CD14-positive monocyte (primary cell): ENCODE results near the gene ERC1. TPM values are rescaled to one million over a fixed set of nuclear protein-coding genes. Genes with fewer than 3 reads are reported as not detected.

Experiments
- DNase-seq, 3 donors: peaks; one replicate each; pipeline ENCODE4 v3.0.0-alpha.2; 2011 to 2022
- H2AFZ ChIP-seq: 2 replicates; pipeline ENCODE4 v1.6.0; 2012; ENCODE audit warnings: mild to moderate bottlenecking, low read depth, low read length, inconsistent platforms; ENCODE audit not compliant: insufficient read depth, poor library complexity, severe bottlenecking
- H3K27ac ChIP-seq, 2 donors: 1 replicate in 1 of 2; 2 replicates in 1 of 2; pipeline ENCODE4 v1.5.1; 2012 to 2013; ENCODE audit warnings: low read length in 2 of 2, control low read depth in 1 of 2, inconsistent platforms in 1 of 2, low read depth in 1 of 2, mild to moderate bottlenecking in 1 of 2
- H3K27me3 ChIP-seq, 2 donors: one replicate each; pipeline versions ENCODE4 v1.6.0 to v1.6.1; 2011 to 2013; ENCODE audit warnings: low read length in 2 of 2; ENCODE audit not compliant: control insufficient read depth in 2 of 2, insufficient read depth in 2 of 2
- H3K36me3 ChIP-seq, 2 donors: replicated peaks in 1 of 2; 1 replicate in 1 of 2; 2 replicates in 1 of 2; pipeline versions ENCODE4 v1.5.1 to v1.6.1; 2012 to 2013; ENCODE audit warnings: low read length in 2 of 2, control low read depth in 1 of 2, inconsistent platforms in 1 of 2, mild to moderate bottlenecking in 1 of 2; ENCODE audit not compliant: insufficient read depth in 2 of 2, control insufficient read depth in 1 of 2
- H3K4me1 ChIP-seq, 2 donors: 1 replicate in 1 of 2; 2 replicates in 1 of 2; pipeline versions ENCODE4 v1.5.1 to v1.6.1; 2012 to 2013; ENCODE audit warnings: low read length in 2 of 2, control low read depth in 1 of 2, inconsistent platforms in 1 of 2, mild to moderate bottlenecking in 1 of 2, moderate library complexity in 1 of 2; ENCODE audit not compliant: insufficient read depth in 2 of 2, control insufficient read depth in 1 of 2
- H3K4me2 ChIP-seq: replicated peaks from 2 replicates; pipeline ENCODE3; 2012; ENCODE audit warnings: low read length, moderate library complexity, mild to moderate bottlenecking; ENCODE audit not compliant: poor library complexity, severe bottlenecking; ENCODE audit errors: extremely low read depth
- H3K4me3 ChIP-seq, 3 experiments: fragments of 200-600 bp in 1 of 3; sonication (generic) in 1 of 3; replicated peaks in 1 of 3; 1 replicate in 2 of 3; 2 replicates in 1 of 3; pipeline ENCODE4 v1.5.1; 2011 to 2013; ENCODE audit warnings: low read length in 3 of 3, mild to moderate bottlenecking in 3 of 3, control low read depth in 2 of 3, low read depth in 2 of 3, inconsistent platforms in 1 of 3, moderate library complexity in 1 of 3
- H3K79me2 ChIP-seq: 2 replicates; pipeline ENCODE4 v1.6.0; 2012; ENCODE audit warnings: mild to moderate bottlenecking, control low read depth, inconsistent platforms, low read length, moderate library complexity; ENCODE audit not compliant: insufficient read depth
- H3K9ac ChIP-seq: 2 replicates; pipeline ENCODE4 v1.6.0; 2017; ENCODE audit warnings: low read length, mild to moderate bottlenecking; ENCODE audit not compliant: insufficient read depth, poor library complexity, severe bottlenecking
- H3K9me3 ChIP-seq, 2 donors: replicated peaks in 1 of 2; 1 replicate in 1 of 2; 2 replicates in 1 of 2; pipeline versions ENCODE4 v1.5.1 to v1.6.1; 2012 to 2013; ENCODE audit warnings: low read length in 2 of 2, control low read depth in 1 of 2; ENCODE audit not compliant: control insufficient read depth in 1 of 2, insufficient read depth in 1 of 2
- H4K20me1 ChIP-seq: 2 replicates; pipeline ENCODE4 v1.6.0; 2012; ENCODE audit warnings: mild to moderate bottlenecking, low read length, control low read depth, moderate library complexity; ENCODE audit not compliant: insufficient read depth
- H3K27ac Mint-ChIP-seq, 7 donors: one replicate each; pipeline ENCODE4 v1.8.0; 2020; ENCODE audit warnings: mild to moderate bottlenecking in 7 of 7, mixed read lengths in 7 of 7, moderate library complexity in 6 of 7, inconsistent platforms in 2 of 7
- H3K27me3 Mint-ChIP-seq, 3 donors: one replicate each; pipeline ENCODE4 v1.8.0; 2021 to 2022; ENCODE audit warnings: low read depth in 3 of 3, mild to moderate bottlenecking in 3 of 3, mixed read lengths in 3 of 3, moderate library complexity in 3 of 3, inconsistent platforms in 1 of 3
- H3K36me3 Mint-ChIP-seq, 2 donors: one replicate each; pipeline ENCODE4 v1.8.0; 2020; ENCODE audit warnings: mixed read lengths in 2 of 2, inconsistent platforms in 1 of 2, mild to moderate bottlenecking in 1 of 2
- H3K4me1 Mint-ChIP-seq: one replicate; pipeline ENCODE4 v1.8.0; 2020; ENCODE audit warnings: mild to moderate bottlenecking, mixed read lengths
- H3K4me3 Mint-ChIP-seq, 2 donors: one replicate each; pipeline ENCODE4 v1.8.0; 2020; ENCODE audit warnings: mild to moderate bottlenecking in 2 of 2, mixed read lengths in 2 of 2, moderate library complexity in 1 of 2
- H3K9me3 Mint-ChIP-seq, 7 donors: one replicate each; pipeline ENCODE4 v1.8.0; 2020 to 2022; ENCODE audit warnings: mixed read lengths in 7 of 7, mild to moderate bottlenecking in 6 of 7, moderate library complexity in 6 of 7, inconsistent platforms in 2 of 7
- CTCF ChIP-seq: fragments of 200-600 bp; IDR thresholded peaks from one replicate; pipeline ENCODE4 v1.8.0; 2022; ENCODE audit warnings: antibody characterized with exemption, mild to moderate bottlenecking
- whole genome bisulfite sequencing: methylation state at CpG from one replicate; pipeline ENCODE4 v1.1.5; 2013; ENCODE audit warnings: missing lambda C conversion rate; ENCODE audit not compliant: insufficient coverage; 5-methylcytosine and 5-hydroxymethylcytosine counted together
- intact Hi-C, 2 donors: fragments of 100-400 bp; cut with micrococcal nuclease; formaldehyde crosslinking; loops; one replicate each; pipeline versions ENCODE4 v1.15.0 to v1.15.1; 2023
- polyA plus RNA-seq, 3 donors: library from polyadenylated mRNA; depleted of rRNA in 1 of 3; unstranded in 2 of 3; stranded (reverse) in 1 of 3; fragments of 300-500 nt in 2 of 3; fragments of >200 nt in 1 of 3; fragmentation: Illumina TruSeq in 2 of 3; gene quantifications; 1 replicate in 2 of 3; 2 replicates in 1 of 3; pipeline ENCODE4 v1.2.3, GENCODE V29; 2012 to 2021

Gene ERC1
- polyA plus RNA-seq, 3 donors = 4.0 to 14.3 (median 5.1) TPM

- no peaks in the 10 kb centered on the region for H3K4me1 ChIP-seq
- peaks cover 0 to 3% of the 10 kb centered on the region in 2 donors for H3K36me3 Mint-ChIP-seq
- no peak overlapping the region for H3K27ac ChIP-seq
- H3K4me3 ChIP-seq = no peak overlapping the region
- intact Hi-C loops = no loop called here
- H3K4me1 Mint-ChIP-seq = peaks cover 7% of the 10 kb centered on the region
- H3K27me3 Mint-ChIP-seq = no peaks in the 10 kb centered on the region
- H3K9me3 ChIP-seq = no peaks in the 10 kb centered on the region
- 100% methylated on average over 5 of the region's 14 CpGs for WGBS
- H4K20me1 ChIP-seq = no peaks in the 10 kb centered on the region
- H2AFZ ChIP-seq = no peak overlapping the region
- TF ChIP-seq CTCF = no peak
- H3K4me3 Mint-ChIP-seq = no peak overlapping the region
- peak overlapping the region in 1 of 7 donors; percentile 63 for H3K27ac Mint-ChIP-seq
- H3K4me2 ChIP-seq = no peak overlapping the region
- H3K36me3 ChIP-seq = no peaks in the 10 kb centered on the region
- H3K79me2 ChIP-seq = no peaks in the 10 kb centered on the region
- H3K9me3 Mint-ChIP-seq = peaks cover 0 to 4% (median 2%) of the 10 kb centered on the region in 7 donors
- H3K27me3 ChIP-seq = no peaks in the 10 kb centered on the region
- no peak overlapping the region for H3K9ac ChIP-seq
- no peak for DNase-seq
These were observed 443.4 kb downstream of the ERC1 start for GRCh38 chr12:1434296-1434955.

- H3K9ac ChIP-seq = no peak overlapping the region
- H3K4me1 ChIP-seq = no peaks in the 10 kb centered on the region
- intact Hi-C loops = no loop called here
- Mint-ChIP-seq H3K36me3 (peaks cover 0 to 3% of the 10 kb centered on the region in 2 donors), H3K4me3 (no peak overlapping the region), H3K4me1 (peaks cover 4% of the 10 kb centered on the region), H3K27me3 (no peaks in the 10 kb centered on the region), H3K27ac (peak overlapping the region in 1 of 7 donors; percentile 9), H3K9me3 (peaks cover 0 to 4% (median 0%) of the 10 kb centered on the region in 7 donors)
- no peak overlapping the region for H2AFZ ChIP-seq
- H3K4me2 ChIP-seq = no peak overlapping the region
- no peak for TF ChIP-seq CTCF
- no peaks in the 10 kb centered on the region for H3K36me3 ChIP-seq
- no peak for DNase-seq
- WGBS = 100% methylated on average over 2 of the region's 3 CpGs
- no peaks in the 10 kb centered on the region for H3K27me3 ChIP-seq
- H3K79me2 ChIP-seq = no peaks in the 10 kb centered on the region
- H3K4me3 ChIP-seq = no peak overlapping the region
- H3K9me3 ChIP-seq = no peaks in the 10 kb centered on the region
- no peak overlapping the region for H3K27ac ChIP-seq
- no peaks in the 10 kb centered on the region for H4K20me1 ChIP-seq
These were observed 444.0 kb downstream of the ERC1 start for GRCh38 chr12:1435044-1435443.
